Tibial nerve (tissue), 4 donors: ENCODE measurements around the gene SIM2. TPM values are rescaled to one million over a fixed set of nuclear protein-coding genes. Genes with fewer than 3 reads are reported as not detected.
A peak's percentile ranks its signal among the peaks of the same experiment; 100 is the strongest.

Experiments used
- DNase-seq, 2 donors: peaks; one replicate each; pipeline ENCODE4 v3.0.0-alpha.2; 2019; ENCODE audit warnings: low spot score in 2 of 2
- H3K27ac ChIP-seq, 4 donors: fragments of 200-600 bp; sonication (generic) in 3 of 4; one replicate each; pipeline ENCODE4 v1.5.1; 2017 to 2019; ENCODE audit warnings: mild to moderate bottlenecking in 1 of 4
- H3K27me3 ChIP-seq, 2 donors: fragments of 200-600 bp; sonication (generic) in 1 of 2; one replicate each; pipeline versions ENCODE4 v1.5.1 to v1.6.0; 2017 to 2019
- H3K36me3 ChIP-seq, 3 donors: fragments of 200-600 bp; sonication (generic); one replicate each; pipeline ENCODE4 v1.5.1; 2018 to 2019
- H3K4me1 ChIP-seq, 4 donors: fragments of 200-600 bp; sonication (generic) in 3 of 4; one replicate each; pipeline ENCODE4 v1.5.1; 2017 to 2019
- H3K4me3 ChIP-seq, 4 donors: fragments of 200-600 bp; sonication (generic) in 3 of 4; one replicate each; pipeline ENCODE4 v1.5.1; 2017 to 2019; ENCODE audit warnings: mild to moderate bottlenecking in 1 of 4, moderate library complexity in 1 of 4
- H3K9me3 ChIP-seq, 4 donors: fragments of 200-600 bp; sonication (generic) in 3 of 4; one replicate each; pipeline ENCODE4 v1.5.1; 2017 to 2019
- CTCF ChIP-seq, 5 experiments: fragments of 200-600 bp in 3 of 5; fragments of 450-650 bp in 2 of 5; sonication (generic) in 3 of 5; IDR thresholded peaks; one replicate each; pipeline ENCODE4 v1.5.1; 2016 to 2019; ENCODE audit warnings: antibody characterized with exemption in 5 of 5, mild to moderate bottlenecking in 3 of 5, moderate library complexity in 2 of 5
- EP300 ChIP-seq, 2 donors: sonication (generic); formaldehyde crosslinking; IDR thresholded peaks; one replicate each; pipeline ENCODE4 v1.6.1; 2017; ENCODE audit warnings: antibody characterized with exemption in 2 of 2, mild to moderate bottlenecking in 1 of 2
- POLR2A ChIP-seq, 2 donors: fragments of 450-650 bp; IDR thresholded peaks; one replicate each; pipeline ENCODE4 v1.6.1; 2017; ENCODE audit warnings: antibody characterized with exemption in 2 of 2, mild to moderate bottlenecking in 2 of 2, moderate library complexity in 2 of 2
- WGBS, 2 donors: methylation state at CpG; one replicate each; pipeline ENCODE4 v1.1.5; 2018; 5-methylcytosine and 5-hydroxymethylcytosine counted together
- total RNA-seq, 4 donors: library from RNA; depleted of rRNA; stranded (reverse); fragments of >200 nt; gene quantifications; one replicate each; pipeline ENCODE4 v1.1.0, GENCODE V29; 2016

Gene SIM2
- total RNA-seq, 4 donors from 2014 or later: not detected

GRCh38 chr21:36762642-36763041, 63.7 kb downstream of the SIM2 start:
- Histone ChIP-seq H3K4me3 (no peak overlapping the region), H3K27me3 (no peaks in the 10 kb centered on the region), H3K27ac (no peak overlapping the region), H3K4me1 (no peaks in the 10 kb centered on the region), H3K36me3 (peaks cover 0 to 27% (median 0%) of the 10 kb centered on the region in 3 donors), H3K9me3 (no peaks in the 10 kb centered on the region)
- TF ChIP-seq EP300 (IDR thresholded peaks at IDR 0.05) (no peak), POLR2A (IDR thresholded peaks at IDR 0.05) (no peak), CTCF (IDR thresholded peaks at IDR 0.05) (no peak)
- DNase-seq: no peak
- 68 to 76% methylated on average over 9 of the region's 9 CpGs for WGBS, 2 donors

GRCh38 chr21:36763305-36763704, 64.4 kb downstream of the SIM2 start:
- DNase-seq: no peak
- H3K36me3 ChIP-seq: peaks cover 0 to 27% (median 0%) of the 10 kb centered on the region in 3 donors

GRCh38 chr21:36765229-36765628, 66.3 kb downstream of the SIM2 start:
- no peaks in the 10 kb centered on the region for H3K27me3 ChIP-seq
- TF ChIP-seq CTCF (IDR thresholded peaks at IDR 0.05) (no peak), POLR2A (IDR thresholded peaks at IDR 0.05) (no peak), EP300 (IDR thresholded peaks at IDR 0.05) (no peak)
- 87 to 89% methylated on average over 4 of the region's 4 CpGs for WGBS, 2 donors

More at GRCh38 chr21:36763305-36763704, 64.4 kb downstream of the SIM2 start:
- no peaks in the 10 kb centered on the region for H3K27me3 ChIP-seq
- no peak overlapping the region for H3K4me3 ChIP-seq
- no peak for TF ChIP-seq POLR2A (IDR thresholded peaks at IDR 0.05)
- TF ChIP-seq CTCF (IDR thresholded peaks at IDR 0.05): no peak
- no peak for TF ChIP-seq EP300 (IDR thresholded peaks at IDR 0.05)
- peaks cover 0 to 4% (median 0%) of the 10 kb centered on the region in 4 donors for H3K4me1 ChIP-seq
- no peak overlapping the region for H3K27ac ChIP-seq
- H3K9me3 ChIP-seq: no peaks in the 10 kb centered on the region
- 92 to 95% methylated on average over 6 of the region's 6 CpGs for WGBS, 2 donors

GRCh38 chr21:36766511-36766910, 67.6 kb downstream of the SIM2 start:
- H3K4me1 ChIP-seq: peaks cover 0 to 20% (median 5%) of the 10 kb centered on the region in 4 donors
- H3K36me3 ChIP-seq: peaks cover 0 to 6% (median 0%) of the 10 kb centered on the region in 3 donors
- no peak for DNase-seq
- H3K27me3 ChIP-seq: no peaks in the 10 kb centered on the region
- H3K9me3 ChIP-seq: no peaks in the 10 kb centered on the region
- TF ChIP-seq EP300 (IDR thresholded peaks at IDR 0.05) (peak in 1 of 2 donors; percentile 20), POLR2A (IDR thresholded peaks at IDR 0.05) (no peak)
- 60 to 67% methylated on average over 6 of the region's 6 CpGs for WGBS, 2 donors
- H3K27ac ChIP-seq: peak overlapping the region in 3 of 4 donors; percentile 51 to 81 (median 79)
- H3K4me3 ChIP-seq: no peak overlapping the region

More at GRCh38 chr21:36765229-36765628, 66.3 kb downstream of the SIM2 start:
- peaks cover 0 to 20% (median 5%) of the 10 kb centered on the region in 4 donors for H3K4me1 ChIP-seq
- DNase-seq: no peak
- peaks cover 0 to 14% (median 0%) of the 10 kb centered on the region in 3 donors for H3K36me3 ChIP-seq
- H3K4me3 ChIP-seq: no peak overlapping the region
- H3K27ac ChIP-seq: peak overlapping the region in 1 of 4 donors; percentile 81
- H3K9me3 ChIP-seq: no peaks in the 10 kb centered on the region

- no peak for TF ChIP-seq EP300 (IDR thresholded peaks at IDR 0.05)
- TF ChIP-seq CTCF (IDR thresholded peaks at IDR 0.05): no peak
- no peak for TF ChIP-seq POLR2A (IDR thresholded peaks at IDR 0.05)
- DNase-seq: no peak
- Histone ChIP-seq H3K4me3 (no peak overlapping the region), H3K9me3 (no peaks in the 10 kb centered on the region), H3K36me3 (peaks cover 0 to 6% (median 0%) of the 10 kb centered on the region in 3 donors), H3K4me1 (peaks cover 0 to 20% (median 5%) of the 10 kb centered on the region in 4 donors), H3K27ac (peak overlapping the region in 3 of 4 donors; percentile 51 to 81 (median 79)), H3K27me3 (no peaks in the 10 kb centered on the region)
- 92 to 95% methylated on average over 11 of the region's 11 CpGs for WGBS, 2 donors
These were observed 68.2 kb downstream of the SIM2 start for GRCh38 chr21:36767096-36767495.
